ENCODE results near the gene KSR1. TPM values are rescaled to one million over a fixed set of nuclear protein-coding genes. Genes with fewer than 3 reads are reported as not detected.
"Not testable (repeated sequence)": the region's sequence is repeated elsewhere in the genome, so short reads cannot be mapped to it uniquely, and the experiment has no call there.

Gene KSR1
- total RNA-seq, 1 donor from 2014 or later = 90.2 TPM

DNA sequence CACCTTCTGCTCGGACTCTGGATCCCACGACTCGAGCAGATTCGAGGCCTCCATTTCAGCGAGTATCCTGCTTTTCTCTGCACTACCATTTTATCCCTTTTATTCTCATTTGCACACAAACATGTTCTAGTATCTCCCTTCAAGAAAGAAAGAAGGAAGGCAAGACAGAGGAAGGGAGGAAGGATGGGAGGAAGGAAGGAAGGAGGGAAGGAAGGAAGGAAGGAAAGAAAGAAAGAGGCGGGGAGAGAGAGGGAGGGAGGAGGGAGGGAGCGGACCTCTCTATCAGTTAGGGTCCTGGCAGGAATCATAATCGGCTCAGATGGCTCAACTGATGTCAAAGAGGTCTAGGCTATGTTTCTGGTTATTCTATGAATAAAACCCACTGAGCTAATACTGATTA lies 10.3 kb upstream of the KSR1 start:
- peaks cover 12% of the 10 kb centered on the region for H3K4me1 Mint-ChIP-seq (ENCODE audit: low read depth, unreplicated experiment)
- no peak overlapping the region for H3K27ac Mint-ChIP-seq (ENCODE audit: unreplicated experiment)
- Histone ChIP-seq H3K36me3 (ENCODE audit: insufficient read depth, low read length) (no peaks in the 10 kb centered on the region), H3K27ac (ENCODE audit: low read depth, low read length) (peak overlapping the region; percentile 60), H4K20me1 (ENCODE audit: insufficient read depth, low read length) (no peaks in the 10 kb centered on the region), H3K27me3 (ENCODE audit: insufficient read depth, low read length) (peaks cover 3% of the 10 kb centered on the region), H2AFZ (ENCODE audit: low read depth, low read length) (no peak overlapping the region), H3K9me3 (ENCODE audit: insufficient read depth, low read depth, low read length) (no peaks in the 10 kb centered on the region), H3K4me1 (ENCODE audit: insufficient read depth, low read length) (peaks cover 26% of the 10 kb centered on the region), H3K9ac (ENCODE audit: low read length) (peak overlapping the region; percentile 35), H3K4me2 (ENCODE audit: low read length) (peak overlapping the region; percentile 43), H3K4me3 (ENCODE audit: insufficient read depth, low read depth, low read length) (no peak overlapping the region), H3K79me2 (ENCODE audit: insufficient read depth, low read length) (no peaks in the 10 kb centered on the region)
- H3K36me3 Mint-ChIP-seq (ENCODE audit: low read depth, unreplicated experiment) = peaks cover 3% of the 10 kb centered on the region
- peaks cover 10% of the 10 kb centered on the region for H3K27me3 Mint-ChIP-seq (ENCODE audit: low read depth, unreplicated experiment)
- no peak for TF ChIP-seq EZH2 (IDR thresholded peaks at IDR 0.05; ENCODE audit: insufficient read depth, low read length)
- TF ChIP-seq, protein P1, sequence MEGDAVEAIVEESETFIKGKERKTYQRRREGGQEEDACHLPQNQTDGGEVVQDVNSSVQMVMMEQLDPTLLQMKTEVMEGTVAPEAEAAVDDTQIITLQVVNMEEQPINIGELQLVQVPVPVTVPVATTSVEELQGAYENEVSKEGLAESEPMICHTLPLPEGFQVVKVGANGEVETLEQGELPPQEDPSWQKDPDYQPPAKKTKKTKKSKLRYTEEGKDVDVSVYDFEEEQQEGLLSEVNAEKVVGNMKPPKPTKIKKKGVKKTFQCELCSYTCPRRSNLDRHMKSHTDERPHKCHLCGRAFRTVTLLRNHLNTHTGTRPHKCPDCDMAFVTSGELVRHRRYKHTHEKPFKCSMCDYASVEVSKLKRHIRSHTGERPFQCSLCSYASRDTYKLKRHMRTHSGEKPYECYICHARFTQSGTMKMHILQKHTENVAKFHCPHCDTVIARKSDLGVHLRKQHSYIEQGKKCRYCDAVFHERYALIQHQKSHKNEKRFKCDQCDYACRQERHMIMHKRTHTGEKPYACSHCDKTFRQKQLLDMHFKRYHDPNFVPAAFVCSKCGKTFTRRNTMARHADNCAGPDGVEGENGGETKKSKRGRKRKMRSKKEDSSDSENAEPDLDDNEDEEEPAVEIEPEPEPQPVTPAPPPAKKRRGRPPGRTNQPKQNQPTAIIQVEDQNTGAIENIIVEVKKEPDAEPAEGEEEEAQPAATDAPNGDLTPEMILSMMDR (IDR thresholded peaks at IDR 0.05; ENCODE audit: insufficient read depth, low read depth, low read length) = no peak
- H3K9me3 Mint-ChIP-seq (ENCODE audit: unreplicated experiment) = no peaks in the 10 kb centered on the region
- no peak for FAIRE-seq
- no peak overlapping the region for H3K4me3 Mint-ChIP-seq (ENCODE audit: unreplicated experiment)
- no peak for DNase-seq (ENCODE audit: low read depth)

DNA sequence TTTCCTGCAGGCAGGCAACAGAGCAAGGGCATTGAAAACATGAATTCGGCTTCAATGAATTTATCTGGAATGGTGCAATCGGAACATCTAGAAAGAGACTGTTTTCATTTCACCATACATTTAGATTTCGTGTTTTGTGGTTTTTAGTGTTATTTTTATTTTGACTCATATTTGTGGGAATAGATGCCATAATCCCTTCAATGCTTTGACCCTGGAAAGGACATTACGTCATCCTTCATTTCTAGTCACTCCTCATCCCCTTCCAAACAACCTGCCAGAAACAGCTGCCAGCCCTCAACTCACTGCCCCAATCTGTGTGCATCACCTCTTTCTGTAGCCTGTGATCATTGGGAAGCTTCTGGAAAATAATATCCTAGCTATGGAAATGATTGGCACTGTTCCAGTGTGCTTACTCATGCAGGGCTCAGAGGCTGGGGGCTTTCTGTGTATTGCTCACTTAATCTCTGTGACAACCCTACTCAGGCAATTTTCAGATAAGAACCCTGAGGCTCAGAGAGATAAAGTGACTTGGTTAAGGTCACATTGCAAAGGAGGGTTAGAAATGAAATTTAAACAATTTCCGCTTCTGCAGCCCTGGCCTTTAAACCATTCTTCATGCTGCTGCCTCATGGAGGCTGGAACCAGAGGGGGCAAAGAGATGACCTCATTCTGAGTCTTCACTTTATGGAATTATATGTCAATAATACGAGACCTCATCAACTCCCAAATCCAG lies 9.5 kb upstream of the KSR1 start:
- FAIRE-seq = peak; percentile 82
- Histone ChIP-seq H3K4me3 (ENCODE audit: insufficient read depth, low read depth, low read length) (no peak overlapping the region), H3K9me3 (ENCODE audit: insufficient read depth, low read depth, low read length) (no peaks in the 10 kb centered on the region), H3K27me3 (ENCODE audit: insufficient read depth, low read length) (peaks cover 3% of the 10 kb centered on the region), H3K79me2 (ENCODE audit: insufficient read depth, low read length) (no peaks in the 10 kb centered on the region), H3K9ac (ENCODE audit: low read length) (peak overlapping the region; percentile 35), H3K27ac (ENCODE audit: low read depth, low read length) (peak overlapping the region; percentile 60), H3K4me2 (ENCODE audit: low read length) (peak overlapping the region; percentile 43), H4K20me1 (ENCODE audit: insufficient read depth, low read length) (no peaks in the 10 kb centered on the region), H3K4me1 (ENCODE audit: insufficient read depth, low read length) (peaks cover 26% of the 10 kb centered on the region), H2AFZ (ENCODE audit: low read depth, low read length) (no peak overlapping the region), H3K36me3 (ENCODE audit: insufficient read depth, low read length) (no peaks in the 10 kb centered on the region)
- H3K27ac Mint-ChIP-seq (ENCODE audit: unreplicated experiment) = no peak overlapping the region
- TF ChIP-seq, protein P1 (IDR thresholded peaks at IDR 0.05; ENCODE audit: insufficient read depth, low read depth, low read length) = no peak
- TF ChIP-seq EZH2 (IDR thresholded peaks at IDR 0.05; ENCODE audit: insufficient read depth, low read length) = no peak
- peaks cover 13% of the 10 kb centered on the region for H3K27me3 Mint-ChIP-seq (ENCODE audit: low read depth, unreplicated experiment)
- H3K9me3 Mint-ChIP-seq (ENCODE audit: unreplicated experiment) = peaks cover 3% of the 10 kb centered on the region
- peak; percentile 98 for DNase-seq (ENCODE audit: low read depth)
- no peak overlapping the region for H3K4me3 Mint-ChIP-seq (ENCODE audit: unreplicated experiment)
- peaks cover 3% of the 10 kb centered on the region for H3K36me3 Mint-ChIP-seq (ENCODE audit: low read depth, unreplicated experiment)
- H3K4me1 Mint-ChIP-seq (ENCODE audit: low read depth, unreplicated experiment) = peaks cover 12% of the 10 kb centered on the region

DNA sequence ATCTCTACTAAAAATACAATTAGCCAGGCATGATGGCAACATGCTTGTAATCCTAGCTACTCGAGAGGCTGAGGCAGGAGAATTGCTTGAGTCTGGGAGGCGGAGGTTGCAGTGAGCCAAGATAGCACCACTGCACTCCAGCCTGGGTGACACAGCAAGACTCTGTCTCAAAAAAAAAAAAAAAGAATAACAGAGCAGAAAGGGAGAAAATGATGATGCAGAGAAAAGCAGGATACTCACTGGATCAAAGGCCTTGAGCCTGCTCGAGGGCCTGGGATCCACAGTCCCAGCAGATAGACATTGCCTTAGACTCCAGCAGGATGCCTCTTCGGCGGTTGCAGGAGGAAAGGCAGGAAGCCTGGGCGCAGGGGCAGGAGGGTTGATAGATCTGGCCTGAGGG lies 7.7 kb upstream of the KSR1 start:
- H3K27me3 Mint-ChIP-seq (ENCODE audit: low read depth, unreplicated experiment) = peaks cover 20% of the 10 kb centered on the region
- not testable (repeated sequence) for FAIRE-seq; H3K27ac ChIP-seq (ENCODE audit: low read depth, low read length)

More for the DNA sequence above, 7.7 kb upstream of the KSR1 start:
- not testable (repeated sequence) for H3K9me3 ChIP-seq (ENCODE audit: insufficient read depth, low read depth, low read length); H2AFZ ChIP-seq (ENCODE audit: low read depth, low read length); H3K9ac ChIP-seq (ENCODE audit: low read length); H3K27ac Mint-ChIP-seq (ENCODE audit: unreplicated experiment); DNase-seq (ENCODE audit: low read depth); H3K4me3 Mint-ChIP-seq (ENCODE audit: unreplicated experiment); H3K4me3 ChIP-seq (ENCODE audit: insufficient read depth, low read depth, low read length); H4K20me1 ChIP-seq (ENCODE audit: insufficient read depth, low read length); H3K36me3 Mint-ChIP-seq (ENCODE audit: low read depth, unreplicated experiment); H3K27me3 ChIP-seq (ENCODE audit: insufficient read depth, low read length); H3K79me2 ChIP-seq (ENCODE audit: insufficient read depth, low read length); H3K4me2 ChIP-seq (ENCODE audit: low read length); H3K36me3 ChIP-seq (ENCODE audit: insufficient read depth, low read length); H3K9me3 Mint-ChIP-seq (ENCODE audit: unreplicated experiment)
- peaks cover 26% of the 10 kb centered on the region for H3K4me1 ChIP-seq (ENCODE audit: insufficient read depth, low read length)
- peaks cover 12% of the 10 kb centered on the region for H3K4me1 Mint-ChIP-seq (ENCODE audit: low read depth, unreplicated experiment)
